CD4-positive, alpha-beta T cell treated with Interleukin-2 at 100 ng/mL for 4 hours (primary cell): ENCODE measurements around the gene RFK.

Experiments used
- DNase-seq: peaks from one replicate; pipeline ENCODE4 v3.0.0-alpha.2; 2020; ENCODE audit warnings: low spot score

RFK gene

GRCh38 chr9:76405868-76406267 lies 11.6 kb upstream of the RFK start:
- no peak for DNase-seq

GRCh38 chr9:76405340-76405739 lies 11.1 kb upstream of the RFK start:
- DNase-seq: no peak

GRCh38 chr9:76404401-76404800 lies 10.2 kb upstream of the RFK start:
- DNase-seq: no peak

- peak; percentile 67 for DNase-seq
These were observed 9.1 kb upstream of the RFK start for GRCh38 chr9:76403352-76403751.

- DNase-seq: no peak
These were observed 7.5 kb upstream of the RFK start for GRCh38 chr9:76401580-76402354.

- DNase-seq: no peak
These were observed 7.0 kb upstream of the RFK start for GRCh38 chr9:76401176-76401575.

- DNase-seq: peak; percentile 20
These were observed 6.4 kb upstream of the RFK start for GRCh38 chr9:76400534-76401096.

GRCh38 chr9:76399856-76400255 lies 5.6 kb upstream of the RFK start:
- no peak for DNase-seq

GRCh38 chr9:76396597-76396996 lies 2.4 kb upstream of the RFK start:
- no peak for DNase-seq

GRCh38 chr9:76396144-76396543 lies 1.9 kb upstream of the RFK start:
- no peak for DNase-seq

GRCh38 chr9:76395381-76395780 lies 1.2 kb upstream of the RFK start:
- no peak for DNase-seq

GRCh38 chr9:76394960-76395252 lies 680 bp upstream of the RFK start:
- DNase-seq: peak; percentile 67

GRCh38 chr9:76390656-76391055 lies 3.6 kb downstream of the RFK start:
- DNase-seq: no peak

- no peak for DNase-seq
These were observed 14.7 kb downstream of the RFK start for GRCh38 chr9:76379494-76379893.

GRCh38 chr9:76378367-76379073 lies 15.7 kb downstream of the RFK start:
- no peak for DNase-seq

GRCh38 chr9:76377791-76378190 lies 16.4 kb downstream of the RFK start:
- DNase-seq: no peak

- no peak for DNase-seq
These were observed 19.3 kb downstream of the RFK start for GRCh38 chr9:76374783-76375559.

GRCh38 chr9:76373784-76374474 lies 20.3 kb downstream of the RFK start:
- no peak for DNase-seq

- DNase-seq: no peak
These were observed 20.9 kb downstream of the RFK start for GRCh38 chr9:76373173-76373783.

GRCh38 chr9:76372336-76372735 lies 21.9 kb downstream of the RFK start:
- DNase-seq: no peak

GRCh38 chr9:76371901-76372300 lies 22.3 kb downstream of the RFK start:
- no peak for DNase-seq
